ENCODE data around the gene FHDC1. TPM values are rescaled to one million over a fixed set of nuclear protein-coding genes. Genes with fewer than 3 reads are reported as not detected.

FHDC1 gene
- total RNA-seq, 1 donor = under 0.01 TPM

GRCh38 chr4:153028535-153028934 lies 92.4 kb downstream of the FHDC1 start:
- DNase-seq (ENCODE audit: low read depth in 2 of 3, low spot score in 2 of 3) = no peak

Other genes starting within 250 kb of the FHDC1 start
- under 0.01 TPM for gene TIGD4, start 156.6 kb upstream of the FHDC1 start, total RNA-seq
- 8.9 TPM for gene ARFIP1, start 156.4 kb upstream of the FHDC1 start, total RNA-seq